ENCODE results near the gene TIA1. TPM values are rescaled to one million over a fixed set of nuclear protein-coding genes. Genes with fewer than 3 reads are reported as not detected.

The TIA1 gene
- total and polyA plus RNA-seq, 11 donors = 18.7 to 53.0 (median 42.1) TPM

DNA sequence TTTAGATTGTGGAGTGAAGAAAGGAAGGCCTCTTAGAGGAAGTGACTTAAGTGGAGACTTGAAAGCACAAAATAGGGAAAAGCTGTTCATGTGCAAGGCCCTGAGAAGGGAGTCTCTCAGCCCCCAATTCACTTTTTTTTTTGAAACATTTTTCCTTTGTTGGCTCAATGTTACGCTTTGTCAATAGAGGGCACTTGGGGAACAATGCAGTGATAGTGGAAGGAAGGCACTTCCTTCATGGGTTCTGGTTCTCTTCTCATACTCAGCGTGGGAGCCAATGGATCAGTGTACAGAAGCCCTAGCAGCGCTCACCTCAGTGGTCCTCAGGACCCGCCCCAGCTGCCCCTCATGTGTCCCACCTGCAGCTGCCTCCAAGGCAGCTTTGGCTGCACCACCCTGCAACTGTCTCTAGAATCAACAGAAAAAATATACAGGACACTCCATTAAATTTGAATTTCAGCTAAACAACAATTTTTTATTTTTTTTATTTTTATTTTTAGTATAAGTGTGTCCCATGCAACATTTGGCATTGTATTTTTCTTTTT, 49.0 kb downstream of the TIA1 start:
- no peak overlapping the region for H3K27ac ChIP-seq
- WGBS, 4 donors = 83 to 88% (median 84%) methylated on average over 4 of the region's 4 CpGs
- intact Hi-C loops (cut with DNase I) = no loop called here
- no peak for TF ChIP-seq POLR2A (IDR thresholded peaks at IDR 0.05)
- TF ChIP-seq, protein P1, sequence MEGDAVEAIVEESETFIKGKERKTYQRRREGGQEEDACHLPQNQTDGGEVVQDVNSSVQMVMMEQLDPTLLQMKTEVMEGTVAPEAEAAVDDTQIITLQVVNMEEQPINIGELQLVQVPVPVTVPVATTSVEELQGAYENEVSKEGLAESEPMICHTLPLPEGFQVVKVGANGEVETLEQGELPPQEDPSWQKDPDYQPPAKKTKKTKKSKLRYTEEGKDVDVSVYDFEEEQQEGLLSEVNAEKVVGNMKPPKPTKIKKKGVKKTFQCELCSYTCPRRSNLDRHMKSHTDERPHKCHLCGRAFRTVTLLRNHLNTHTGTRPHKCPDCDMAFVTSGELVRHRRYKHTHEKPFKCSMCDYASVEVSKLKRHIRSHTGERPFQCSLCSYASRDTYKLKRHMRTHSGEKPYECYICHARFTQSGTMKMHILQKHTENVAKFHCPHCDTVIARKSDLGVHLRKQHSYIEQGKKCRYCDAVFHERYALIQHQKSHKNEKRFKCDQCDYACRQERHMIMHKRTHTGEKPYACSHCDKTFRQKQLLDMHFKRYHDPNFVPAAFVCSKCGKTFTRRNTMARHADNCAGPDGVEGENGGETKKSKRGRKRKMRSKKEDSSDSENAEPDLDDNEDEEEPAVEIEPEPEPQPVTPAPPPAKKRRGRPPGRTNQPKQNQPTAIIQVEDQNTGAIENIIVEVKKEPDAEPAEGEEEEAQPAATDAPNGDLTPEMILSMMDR (IDR thresholded peaks at IDR 0.05) = no peak
- no peaks in the 10 kb centered on the region for H3K36me3 ChIP-seq
- DNase-seq (no peak), ATAC-seq (no peak)
- H3K27me3 ChIP-seq = no peaks in the 10 kb centered on the region
- H3K4me3 ChIP-seq = no peak overlapping the region
- H3K9me3 ChIP-seq = no peaks in the 10 kb centered on the region
- H3K4me1 ChIP-seq = no peaks in the 10 kb centered on the region

DNA sequence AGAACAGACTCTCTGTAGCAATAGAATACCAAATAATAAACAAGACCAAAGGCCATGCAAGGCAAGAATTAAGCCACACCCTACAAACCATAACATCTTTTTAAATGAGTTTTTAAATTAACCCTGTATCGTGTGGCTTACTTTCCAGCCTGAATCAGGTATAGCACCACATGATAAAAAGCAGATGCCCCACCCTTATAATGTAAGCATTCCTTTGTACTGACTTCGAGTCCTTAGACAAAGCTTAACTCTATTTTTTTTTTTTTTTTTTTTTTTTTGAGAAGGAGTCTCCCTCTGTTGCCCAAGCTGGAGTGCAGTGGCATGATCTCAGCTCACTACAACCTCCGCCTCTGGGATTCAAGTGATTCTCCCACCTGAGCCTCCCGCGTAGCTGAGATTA, 55.9 kb downstream of the TIA1 start:
- Histone ChIP-seq H3K27ac (no peak overlapping the region), H3K4me3 (no peak overlapping the region), H3K9me3 (no peaks in the 10 kb centered on the region), H3K36me3 (no peaks in the 10 kb centered on the region), H3K4me1 (peaks cover 0 to 13% (median 4%) of the 10 kb centered on the region in 12 donors), H3K27me3 (no peaks in the 10 kb centered on the region)
- no peak for DNase-seq
- WGBS, 4 donors = 89 to 94% (median 90%) methylated on average over 5 of the region's 5 CpGs
- TF ChIP-seq POLR2A (IDR thresholded peaks at IDR 0.05) = no peak
- TF ChIP-seq, protein P1 (IDR thresholded peaks at IDR 0.05) = no peak
- ATAC-seq = no peak
- intact Hi-C loops (cut with DNase I) = no loop called here

DNA sequence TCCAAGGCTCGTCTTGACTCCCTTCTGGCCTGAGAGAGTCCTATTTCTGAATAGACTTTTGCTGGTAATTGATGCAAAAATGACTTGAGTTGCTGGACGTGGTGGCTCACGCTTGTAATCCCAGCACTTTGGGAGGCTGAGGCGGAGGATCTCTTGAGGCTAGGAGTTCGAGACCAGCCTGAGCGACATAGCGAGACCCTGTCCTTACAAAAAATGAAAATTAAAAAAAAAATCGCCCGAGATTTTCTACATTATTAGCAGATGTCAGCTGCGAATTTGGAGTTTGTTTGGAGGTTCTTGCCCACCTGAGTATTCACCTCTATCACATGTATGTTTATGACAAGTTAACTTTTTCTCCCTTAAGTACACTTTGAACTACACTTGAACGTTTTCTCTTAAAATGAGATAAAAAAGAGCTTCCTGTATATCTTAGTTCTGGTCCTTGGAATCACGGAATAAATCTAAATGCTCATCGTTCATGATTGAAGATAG, 57.1 kb downstream of the TIA1 start:
- intact Hi-C loops (cut with DNase I) = loop anchor here in 2 of 10 donors (2.0 kb wide), 3 partner anchors 58 to 276 kb away; partner anchors contain the start of genes PCBP1 (in 2 of the 2), MXD1 (in 1 of the 2) and TIA1 (in 1 of the 2)
- ATAC-seq (no peak), DNase-seq (no peak)
- no peak for TF ChIP-seq POLR2A (IDR thresholded peaks at IDR 0.05)
- TF ChIP-seq, protein P1 (IDR thresholded peaks at IDR 0.05) = no peak
- Histone ChIP-seq H3K4me3 (peak overlapping the region in 10 of 12 donors; percentile 69 to 99 (median 85)), H3K36me3 (no peaks in the 10 kb centered on the region), H3K27ac (peak overlapping the region in 11 of 12 donors; percentile 87 to 98 (median 95)), H3K27me3 (no peaks in the 10 kb centered on the region), H3K9me3 (no peaks in the 10 kb centered on the region), H3K4me1 (peaks cover 0 to 13% (median 4%) of the 10 kb centered on the region in 12 donors)
- 72 to 79% (median 72%) methylated on average over 13 of the region's 13 CpGs for WGBS, 4 donors

DNA sequence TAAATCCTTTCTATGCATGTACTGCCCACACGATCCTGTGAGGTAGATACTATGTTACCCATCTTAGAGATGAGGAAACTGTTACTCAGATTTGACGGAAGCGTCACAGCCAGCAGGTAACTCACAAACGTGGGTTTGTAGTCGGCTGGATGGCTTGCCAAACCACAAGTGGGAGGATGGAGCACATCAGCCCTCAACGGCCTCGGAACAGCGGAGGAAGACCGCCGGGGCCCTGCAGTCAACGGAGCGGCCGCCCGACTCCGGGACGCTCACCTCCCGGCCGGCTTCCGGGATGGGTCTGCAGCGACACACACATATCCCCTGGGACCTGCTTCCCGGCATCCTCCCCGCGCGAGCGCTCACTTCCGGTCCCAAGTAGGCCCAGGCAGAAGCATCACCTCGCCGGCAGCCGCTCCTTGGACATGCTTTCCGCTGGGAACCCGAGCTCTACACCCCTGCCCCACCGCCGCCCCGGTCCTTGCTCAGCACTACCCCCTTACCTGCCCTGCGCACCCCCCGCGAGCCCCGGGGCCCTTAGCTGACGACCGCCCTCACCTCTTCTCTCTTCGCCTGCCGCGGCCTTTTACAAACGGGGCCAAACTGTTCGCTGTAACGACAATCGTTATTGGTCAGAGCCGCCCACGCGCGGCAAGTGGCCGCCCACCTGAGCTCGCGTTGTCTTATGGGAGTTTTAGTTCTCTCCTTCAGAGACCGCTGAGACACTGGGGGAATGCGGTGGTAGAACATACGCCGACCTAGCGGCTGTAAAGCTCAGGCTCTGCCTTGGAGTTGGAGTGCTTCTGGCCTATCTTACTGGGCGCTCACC, 57.8 kb downstream of the TIA1 start, which contains the start of gene C2orf42:
TSS of gene C2orf42 (minus strand) at position 602 of the 826 bp plus-strand sequence. CDS start 9,034 bp downstream, outside the sequence.
- Histone ChIP-seq H3K27me3 (no peaks in the 10 kb centered on the region), H3K4me1 (peaks cover 0 to 13% (median 4%) of the 10 kb centered on the region in 12 donors), H3K4me3 (peak within 1 kb of the TSS; percentile 48 to 99 (median 80)), H3K27ac (peak within 1 kb of the TSS; percentile 87 to 98 (median 94)), H3K36me3 (no peaks in the 10 kb centered on the region), H3K9me3 (no peaks in the 10 kb centered on the region)
- 0% methylated on average over 34 to 60 of the region's 60 CpGs for WGBS, 4 donors
- peak in 1 of 2 donors; percentile 90 for TF ChIP-seq POLR2A (IDR thresholded peaks at IDR 0.05)
- TF ChIP-seq, protein P1 (IDR thresholded peaks at IDR 0.05) = peak in 2 of 12 donors; percentile 19 to 33
- DNase-seq (peak; percentile 96 to 97 (median 97)), ATAC-seq (peak; percentile 96 to 98 (median 98))
- intact Hi-C loops (cut with DNase I) = loop anchor here in 2 of 10 donors (1.0 to 2.0 kb wide), 4 partner anchors 48 to 276 kb away; partner anchors contain the start of genes PCBP1 (in 2 of the 2), MXD1 (in 1 of the 2) and TIA1 (in 1 of the 2)

Measured in heart left ventricle (tissue), 16 donors.